Measurements from ENCODE around the gene HDAC7. TPM values are rescaled to one million over a fixed set of nuclear protein-coding genes. Genes with fewer than 3 reads are reported as not detected.
A peak's percentile ranks its signal among the peaks of the same experiment; 100 is the strongest.

Gene HDAC7
- total and polyA plus RNA-seq, 4 donors, result 13.5 to 64.2 (median 32.0) TPM

DNA sequence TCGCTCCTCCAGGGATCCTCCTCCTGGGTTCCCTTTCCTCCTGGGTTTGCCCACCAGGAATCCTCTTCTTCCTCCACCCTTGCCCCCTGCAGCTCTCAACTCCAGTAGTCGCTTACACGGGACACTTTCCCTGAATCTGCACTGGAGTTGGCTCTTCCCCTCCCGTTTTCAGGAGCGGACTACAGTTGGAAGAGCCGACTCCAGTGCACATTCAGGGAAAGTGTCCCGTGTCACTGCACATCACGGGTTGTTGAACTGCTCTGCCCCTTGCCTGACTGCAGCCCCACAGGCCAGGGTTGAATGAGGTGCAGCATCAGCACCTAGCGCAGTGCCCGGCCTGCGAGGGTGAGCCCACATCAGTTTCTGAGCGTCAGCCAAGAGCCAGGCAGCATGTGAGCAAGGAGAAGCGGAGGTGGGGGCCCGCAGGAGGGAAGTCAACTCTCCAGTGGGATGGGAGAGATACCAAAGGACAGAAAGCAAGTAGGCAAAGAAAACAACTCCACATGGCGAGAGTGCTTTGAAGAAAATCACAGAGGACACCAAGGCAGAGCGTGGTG is 74.1 kb downstream of the HDAC7 start:
- H3K4me1 ChIP-seq (ENCODE audit: control insufficient read depth, insufficient read depth, low read length), result peaks cover 40% of the 10 kb centered on the region
- no peak for DNase-seq (ENCODE audit: low read depth in 4 of 6, low spot score in 6 of 6)
- H3K27ac ChIP-seq (ENCODE audit: low read depth, low read length), result no peak overlapping the region
- H3K4me3 ChIP-seq (ENCODE audit: low read depth, low read length), result no peak overlapping the region
- WGBS (ENCODE audit: insufficient coverage), result 53% methylated on average over 16 of the region's 16 CpGs
- H3K9me3 ChIP-seq (ENCODE audit: control insufficient read depth, insufficient read depth, low read length), result no peaks in the 10 kb centered on the region
- no peaks in the 10 kb centered on the region for H3K27me3 ChIP-seq (ENCODE audit: control insufficient read depth, insufficient read depth, low read length)
- peaks cover 37% of the 10 kb centered on the region for H3K36me3 ChIP-seq (ENCODE audit: control insufficient read depth, insufficient read depth, low read length)

GRCh38 chr12:47744778-47745436 is 74.8 kb downstream of the HDAC7 start:
- Histone ChIP-seq H3K27ac (ENCODE audit: low read depth, low read length) (no peak overlapping the region), H3K9me3 (ENCODE audit: control insufficient read depth, insufficient read depth, low read length) (no peaks in the 10 kb centered on the region), H3K4me1 (ENCODE audit: control insufficient read depth, insufficient read depth, low read length) (peaks cover 47% of the 10 kb centered on the region), H3K36me3 (ENCODE audit: control insufficient read depth, insufficient read depth, low read length) (peaks cover 33% of the 10 kb centered on the region), H3K4me3 (ENCODE audit: low read depth, low read length) (no peak overlapping the region), H3K27me3 (ENCODE audit: control insufficient read depth, insufficient read depth, low read length) (no peaks in the 10 kb centered on the region)
- WGBS (ENCODE audit: insufficient coverage), result 66% methylated on average over 8 of the region's 8 CpGs
- DNase-seq (ENCODE audit: low read depth in 4 of 6, low spot score in 6 of 6), result no peak

DNA sequence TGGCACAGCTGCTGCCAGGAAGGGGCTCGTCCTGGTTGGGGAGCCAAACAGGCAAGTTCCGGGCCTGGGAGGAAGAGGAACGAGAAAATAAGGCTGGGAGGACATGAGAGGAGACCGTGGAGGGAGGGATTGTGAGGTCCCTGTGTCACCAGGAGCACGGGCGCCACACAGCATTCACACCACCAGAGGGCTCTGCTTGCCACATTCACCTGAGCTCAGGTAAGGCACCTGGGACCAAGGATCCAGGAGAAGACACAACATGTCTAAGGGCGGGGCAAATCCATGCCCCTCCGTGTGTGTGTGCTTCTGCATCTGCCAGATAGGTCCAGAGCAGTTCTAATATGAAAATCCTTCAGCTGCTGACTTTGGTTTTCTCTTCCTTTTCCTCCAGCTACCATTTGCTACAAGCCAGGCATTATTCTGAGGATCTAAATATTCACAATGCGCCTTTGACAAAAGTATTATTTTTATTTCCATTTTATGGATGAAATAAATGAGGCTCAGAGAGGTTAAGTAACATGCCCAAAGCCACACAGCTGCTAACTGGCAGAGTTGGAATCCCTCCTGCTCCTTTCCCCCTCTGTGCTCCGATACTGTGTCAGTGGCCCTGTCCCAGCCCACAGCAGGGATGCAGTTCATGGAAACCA is 75.6 kb downstream of the HDAC7 start:
- H3K4me1 ChIP-seq (ENCODE audit: control insufficient read depth, insufficient read depth, low read length), result peaks cover 52% of the 10 kb centered on the region
- H3K9me3 ChIP-seq (ENCODE audit: control insufficient read depth, insufficient read depth, low read length), result no peaks in the 10 kb centered on the region
- no peaks in the 10 kb centered on the region for H3K27me3 ChIP-seq (ENCODE audit: control insufficient read depth, insufficient read depth, low read length)
- H3K4me3 ChIP-seq (ENCODE audit: low read depth, low read length), result no peak overlapping the region
- no peak overlapping the region for H3K27ac ChIP-seq (ENCODE audit: low read depth, low read length)
- WGBS (ENCODE audit: insufficient coverage), result 58% methylated on average over 9 of the region's 10 CpGs
- H3K36me3 ChIP-seq (ENCODE audit: control insufficient read depth, insufficient read depth, low read length), result peaks cover 30% of the 10 kb centered on the region
- peak in 1 of 6 donors; percentile 62 for DNase-seq (ENCODE audit: low read depth in 4 of 6, low spot score in 6 of 6)

- DNase-seq (ENCODE audit: low read depth in 4 of 6, low spot score in 6 of 6), result no peak
- 80% methylated on average over 5 of the region's 9 CpGs for WGBS (ENCODE audit: insufficient coverage)
- H3K4me3 ChIP-seq (ENCODE audit: low read depth, low read length), result no peak overlapping the region
These were observed 76.3 kb downstream of the HDAC7 start for GRCh38 chr12:47743311-47743860.

GRCh38 chr12:47742253-47742825 is 77.4 kb downstream of the HDAC7 start:
- Histone ChIP-seq H3K27me3 (ENCODE audit: control insufficient read depth, insufficient read depth, low read length) (no peaks in the 10 kb centered on the region), H3K4me3 (ENCODE audit: low read depth, low read length) (no peak overlapping the region), H3K4me1 (ENCODE audit: control insufficient read depth, insufficient read depth, low read length) (peaks cover 62% of the 10 kb centered on the region), H3K9me3 (ENCODE audit: control insufficient read depth, insufficient read depth, low read length) (no peaks in the 10 kb centered on the region), H3K36me3 (ENCODE audit: control insufficient read depth, insufficient read depth, low read length) (peaks cover 26% of the 10 kb centered on the region), H3K27ac (ENCODE audit: low read depth, low read length) (no peak overlapping the region)
- WGBS (ENCODE audit: insufficient coverage), result 94% methylated on average over 2 of the region's 7 CpGs
- DNase-seq (ENCODE audit: low read depth in 4 of 6, low spot score in 6 of 6), result no peak

More at GRCh38 chr12:47743311-47743860, 76.3 kb downstream of the HDAC7 start:
- peaks cover 25% of the 10 kb centered on the region for H3K36me3 ChIP-seq (ENCODE audit: control insufficient read depth, insufficient read depth, low read length)
- H3K27me3 ChIP-seq (ENCODE audit: control insufficient read depth, insufficient read depth, low read length), result no peaks in the 10 kb centered on the region
- H3K4me1 ChIP-seq (ENCODE audit: control insufficient read depth, insufficient read depth, low read length), result peaks cover 52% of the 10 kb centered on the region
- no peak overlapping the region for H3K27ac ChIP-seq (ENCODE audit: low read depth, low read length)
- no peaks in the 10 kb centered on the region for H3K9me3 ChIP-seq (ENCODE audit: control insufficient read depth, insufficient read depth, low read length)

- no peaks in the 10 kb centered on the region for H3K27me3 ChIP-seq (ENCODE audit: control insufficient read depth, insufficient read depth, low read length)
- DNase-seq (ENCODE audit: low read depth in 4 of 6, low spot score in 6 of 6), result peak in 5 of 6 donors; percentile 65 to 93 (median 76)
- no peaks in the 10 kb centered on the region for H3K9me3 ChIP-seq (ENCODE audit: control insufficient read depth, insufficient read depth, low read length)
- H3K4me1 ChIP-seq (ENCODE audit: control insufficient read depth, insufficient read depth, low read length), result peaks cover 68% of the 10 kb centered on the region
- H3K4me3 ChIP-seq (ENCODE audit: low read depth, low read length), result no peak overlapping the region
- H3K27ac ChIP-seq (ENCODE audit: low read depth, low read length), result peak overlapping the region; percentile 84
- WGBS (ENCODE audit: insufficient coverage), result 8% methylated on average over 4 of the region's 4 CpGs
- H3K36me3 ChIP-seq (ENCODE audit: control insufficient read depth, insufficient read depth, low read length), result peaks cover 23% of the 10 kb centered on the region
These were observed 78.4 kb downstream of the HDAC7 start for GRCh38 chr12:47741340-47741703.

- Histone ChIP-seq H3K36me3 (ENCODE audit: control insufficient read depth, insufficient read depth, low read length) (peaks cover 22% of the 10 kb centered on the region), H3K27ac (ENCODE audit: low read depth, low read length) (peak overlapping the region; percentile 84), H3K9me3 (ENCODE audit: control insufficient read depth, insufficient read depth, low read length) (no peaks in the 10 kb centered on the region), H3K27me3 (ENCODE audit: control insufficient read depth, insufficient read depth, low read length) (no peaks in the 10 kb centered on the region), H3K4me3 (ENCODE audit: low read depth, low read length) (no peak overlapping the region), H3K4me1 (ENCODE audit: control insufficient read depth, insufficient read depth, low read length) (peaks cover 68% of the 10 kb centered on the region)
- 78% methylated on average over 18 of the region's 21 CpGs for WGBS (ENCODE audit: insufficient coverage)
- no peak for DNase-seq (ENCODE audit: low read depth in 4 of 6, low spot score in 6 of 6)
These were observed 78.9 kb downstream of the HDAC7 start for GRCh38 chr12:47740606-47741339.

DNA sequence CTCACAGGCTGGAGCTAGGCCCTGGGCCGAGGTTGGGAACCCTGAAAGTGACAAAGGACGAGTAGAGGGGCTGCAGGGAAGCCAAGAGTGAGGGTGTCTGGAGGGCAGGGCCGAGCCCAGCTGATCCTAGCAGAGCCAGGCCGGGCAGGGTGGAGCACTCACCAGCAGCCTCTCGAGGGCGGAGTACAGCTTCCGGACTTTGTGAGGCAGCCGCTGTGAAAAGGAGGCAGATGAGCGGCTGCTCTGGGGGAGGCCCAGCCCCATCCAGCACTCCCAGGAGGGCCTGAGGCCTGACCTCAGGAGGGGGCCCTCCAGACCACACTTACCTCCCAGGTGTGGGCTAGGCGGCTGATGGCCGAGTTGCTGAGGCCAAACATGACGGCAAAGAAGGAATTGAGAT is 79.7 kb downstream of the HDAC7 start:
- 85% methylated on average over 10 of the region's 12 CpGs for WGBS (ENCODE audit: insufficient coverage)
- Histone ChIP-seq H3K36me3 (ENCODE audit: control insufficient read depth, insufficient read depth, low read length) (peaks cover 28% of the 10 kb centered on the region), H3K27me3 (ENCODE audit: control insufficient read depth, insufficient read depth, low read length) (no peaks in the 10 kb centered on the region), H3K9me3 (ENCODE audit: control insufficient read depth, insufficient read depth, low read length) (no peaks in the 10 kb centered on the region), H3K27ac (ENCODE audit: low read depth, low read length) (peak overlapping the region; percentile 25), H3K4me1 (ENCODE audit: control insufficient read depth, insufficient read depth, low read length) (peaks cover 68% of the 10 kb centered on the region), H3K4me3 (ENCODE audit: low read depth, low read length) (no peak overlapping the region)
- no peak for DNase-seq (ENCODE audit: low read depth in 4 of 6, low spot score in 6 of 6)

DNA sequence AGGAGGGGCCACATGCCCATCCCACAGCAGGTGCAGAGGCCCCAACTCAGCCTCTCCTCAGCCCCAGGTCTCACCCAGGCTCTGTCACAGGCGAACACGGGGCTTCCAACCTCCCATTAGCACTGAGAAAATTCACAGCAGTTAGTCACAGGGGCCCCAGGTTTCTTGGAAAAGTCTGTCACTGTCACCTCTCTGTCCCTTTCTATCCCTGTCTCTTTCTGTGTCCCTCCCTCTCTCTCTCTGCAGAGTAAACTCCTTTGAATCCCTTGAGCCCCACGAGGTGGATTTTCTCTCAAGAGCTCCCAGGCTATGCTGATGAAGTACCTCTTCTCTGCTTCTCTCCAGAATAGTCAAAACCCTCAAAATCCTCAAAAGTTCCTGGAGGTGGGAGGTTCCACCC is 80.4 kb downstream of the HDAC7 start:
- peaks cover 28% of the 10 kb centered on the region for H3K36me3 ChIP-seq (ENCODE audit: control insufficient read depth, insufficient read depth, low read length)
- no peaks in the 10 kb centered on the region for H3K9me3 ChIP-seq (ENCODE audit: control insufficient read depth, insufficient read depth, low read length)
- WGBS (ENCODE audit: insufficient coverage), result 87% methylated on average over 3 of the region's 3 CpGs
- H3K27me3 ChIP-seq (ENCODE audit: control insufficient read depth, insufficient read depth, low read length), result no peaks in the 10 kb centered on the region
- no peak for DNase-seq (ENCODE audit: low read depth in 4 of 6, low spot score in 6 of 6)
- H3K4me3 ChIP-seq (ENCODE audit: low read depth, low read length), result no peak overlapping the region
- no peak overlapping the region for H3K27ac ChIP-seq (ENCODE audit: low read depth, low read length)
- peaks cover 72% of the 10 kb centered on the region for H3K4me1 ChIP-seq (ENCODE audit: control insufficient read depth, insufficient read depth, low read length)

All from spinal cord (tissue), 10 donors.